Left lung (tissue), 10 donors: ENCODE data around the gene FOLR2. TPM values are rescaled to one million over a fixed set of nuclear protein-coding genes. Genes with fewer than 3 reads are reported as not detected.

Source experiments
- ATAC-seq: fragments of 200-7000 bp; cut with Tn5 transposase; one replicate; pipeline ENCODE4 v1.9.1; 2020; ENCODE audit warnings: moderate library complexity
- DNase-seq, 4 donors: peaks; one replicate each; pipeline ENCODE4 v3.0.0-alpha.2; 2013 to 2020
- H3K27ac ChIP-seq, 2 donors: fragments of 200-600 bp; sonication (generic) in 1 of 2; one replicate each; pipeline versions ENCODE4 v1.5.0 to v1.8.0; 2020 to 2021
- H3K27me3 ChIP-seq, 2 donors: fragments of 200-600 bp; sonication (generic) in 1 of 2; one replicate each; pipeline versions ENCODE4 v1.5.0 to v1.8.0; 2020 to 2021
- H3K36me3 ChIP-seq, 2 donors: fragments of 200-600 bp; sonication (generic) in 1 of 2; one replicate each; pipeline versions ENCODE4 v1.5.0 to v1.8.0; 2020 to 2021
- H3K4me1 ChIP-seq, 2 donors: fragments of 200-600 bp; one replicate each; pipeline ENCODE4 v1.8.0; 2021
- H3K4me3 ChIP-seq, 2 donors: fragments of 200-600 bp; sonication (generic) in 1 of 2; one replicate each; pipeline versions ENCODE4 v1.5.0 to v1.8.0; 2020 to 2021; ENCODE audit warnings: mild to moderate bottlenecking in 1 of 2
- H3K9me3 ChIP-seq, 2 donors: fragments of 200-600 bp; sonication (generic) in 1 of 2; one replicate each; pipeline versions ENCODE4 v1.5.0 to v1.8.0; 2020 to 2021
- intact Hi-C, 2 donors: fragments of 100-400 bp; cut with DNase I; formaldehyde crosslinking; loops; one replicate each; pipeline versions ENCODE4 v1.11.2 to v1.14.2; 2022
- polyA plus RNA-seq, 6 donors: library from polyadenylated mRNA; unstranded; fragments of 120-200 nt; gene quantifications; one replicate each; pipeline ENCODE4 v1.2.1, GENCODE V29; 2013; ENCODE audit not compliant: insufficient read length in 6 of 6
- total RNA-seq, 2 donors: library from RNA; stranded (reverse); fragmentation: NEBNext Ultra II Directional; extraction: Animal tissue kit (Norgen Biotek cat#: 25700); gene quantifications; one replicate each; pipeline ENCODE4 v1.2.1, GENCODE V29; 2021
- TF ChIP-seq, protein P1 (sequence below), 2 donors: fragments of 200-600 bp; sonication (generic) in 1 of 2; IDR thresholded peaks; one replicate each; pipeline versions ENCODE4 v1.5.0 to v1.8.0; 2021; ENCODE audit warnings: antibody characterized with exemption in 2 of 2
- donor health status: DM: no; HTN: yes; CAD: no.
- donor health status: DM: no; HTN: no; CAD: no.

The FOLR2 gene
- total and polyA plus RNA-seq, 8 donors: 14.5 to 50.2 (median 17.8) TPM

DNA sequence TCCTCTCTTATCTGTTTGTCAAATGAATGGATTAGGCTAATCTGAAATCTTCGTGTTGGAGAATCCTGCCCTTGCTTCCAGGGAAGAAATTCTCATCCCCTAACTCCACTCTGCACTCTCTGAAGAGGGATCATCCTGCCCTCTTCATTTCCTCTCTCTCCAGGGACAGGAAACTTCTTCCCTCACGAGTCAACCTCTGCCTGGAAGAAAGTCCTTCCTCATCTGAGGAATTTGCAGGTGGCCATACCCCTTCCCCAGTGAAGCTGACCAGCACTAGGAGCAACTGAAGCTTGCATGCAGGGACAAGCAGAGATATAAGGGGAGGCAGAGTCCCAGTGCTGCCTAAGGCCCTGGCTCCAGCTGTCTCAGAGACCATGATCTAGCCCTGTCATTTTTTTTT is 31.0 kb downstream of the FOLR2 start:
- Histone ChIP-seq H3K4me3 (no peak overlapping the region), H3K9me3 (no peaks in the 10 kb centered on the region), H3K36me3 (no peaks in the 10 kb centered on the region), H3K27me3 (peaks cover 51 to 83% of the 10 kb centered on the region in 2 donors), H3K4me1 (peaks cover 0 to 11% of the 10 kb centered on the region in 2 donors), H3K27ac (no peak overlapping the region)
- DNase-seq (no peak), ATAC-seq (no peak)
- intact Hi-C loops: no loop called here
- TF ChIP-seq, protein P1, sequence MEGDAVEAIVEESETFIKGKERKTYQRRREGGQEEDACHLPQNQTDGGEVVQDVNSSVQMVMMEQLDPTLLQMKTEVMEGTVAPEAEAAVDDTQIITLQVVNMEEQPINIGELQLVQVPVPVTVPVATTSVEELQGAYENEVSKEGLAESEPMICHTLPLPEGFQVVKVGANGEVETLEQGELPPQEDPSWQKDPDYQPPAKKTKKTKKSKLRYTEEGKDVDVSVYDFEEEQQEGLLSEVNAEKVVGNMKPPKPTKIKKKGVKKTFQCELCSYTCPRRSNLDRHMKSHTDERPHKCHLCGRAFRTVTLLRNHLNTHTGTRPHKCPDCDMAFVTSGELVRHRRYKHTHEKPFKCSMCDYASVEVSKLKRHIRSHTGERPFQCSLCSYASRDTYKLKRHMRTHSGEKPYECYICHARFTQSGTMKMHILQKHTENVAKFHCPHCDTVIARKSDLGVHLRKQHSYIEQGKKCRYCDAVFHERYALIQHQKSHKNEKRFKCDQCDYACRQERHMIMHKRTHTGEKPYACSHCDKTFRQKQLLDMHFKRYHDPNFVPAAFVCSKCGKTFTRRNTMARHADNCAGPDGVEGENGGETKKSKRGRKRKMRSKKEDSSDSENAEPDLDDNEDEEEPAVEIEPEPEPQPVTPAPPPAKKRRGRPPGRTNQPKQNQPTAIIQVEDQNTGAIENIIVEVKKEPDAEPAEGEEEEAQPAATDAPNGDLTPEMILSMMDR (IDR thresholded peaks at IDR 0.05): no peak

DNA sequence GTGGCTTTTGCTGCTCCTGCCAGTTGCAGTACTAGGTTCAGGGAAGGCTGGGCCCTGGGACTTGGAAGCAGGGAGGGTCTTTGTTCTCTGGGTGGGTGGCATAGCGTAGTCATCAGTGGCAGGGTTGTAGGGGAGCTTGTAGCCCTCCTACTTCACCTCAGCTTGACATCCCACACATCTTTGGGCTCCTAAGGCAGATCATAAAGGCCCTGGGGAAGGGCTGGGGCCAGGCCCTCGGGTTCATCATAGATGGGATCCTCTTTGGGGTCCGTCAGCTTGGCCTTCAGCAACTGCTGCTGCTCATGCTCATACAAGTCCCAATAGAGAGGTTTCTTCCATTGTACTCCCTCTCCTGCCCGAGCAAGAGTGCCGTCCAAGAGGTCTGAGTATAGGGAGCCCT is 33.4 kb downstream of the FOLR2 start:
- peaks cover 27 to 60% of the 10 kb centered on the region in 2 donors for H3K27me3 ChIP-seq
- no peaks in the 10 kb centered on the region for H3K36me3 ChIP-seq
- intact Hi-C loops: no loop called here
- no peak for DNase-seq
- H3K27ac ChIP-seq: no peak overlapping the region
- no peak overlapping the region for H3K4me3 ChIP-seq
- no peak for ATAC-seq
- no peaks in the 10 kb centered on the region for H3K9me3 ChIP-seq
- TF ChIP-seq, protein P1 (IDR thresholded peaks at IDR 0.05): no peak
- no peaks in the 10 kb centered on the region for H3K4me1 ChIP-seq

DNA sequence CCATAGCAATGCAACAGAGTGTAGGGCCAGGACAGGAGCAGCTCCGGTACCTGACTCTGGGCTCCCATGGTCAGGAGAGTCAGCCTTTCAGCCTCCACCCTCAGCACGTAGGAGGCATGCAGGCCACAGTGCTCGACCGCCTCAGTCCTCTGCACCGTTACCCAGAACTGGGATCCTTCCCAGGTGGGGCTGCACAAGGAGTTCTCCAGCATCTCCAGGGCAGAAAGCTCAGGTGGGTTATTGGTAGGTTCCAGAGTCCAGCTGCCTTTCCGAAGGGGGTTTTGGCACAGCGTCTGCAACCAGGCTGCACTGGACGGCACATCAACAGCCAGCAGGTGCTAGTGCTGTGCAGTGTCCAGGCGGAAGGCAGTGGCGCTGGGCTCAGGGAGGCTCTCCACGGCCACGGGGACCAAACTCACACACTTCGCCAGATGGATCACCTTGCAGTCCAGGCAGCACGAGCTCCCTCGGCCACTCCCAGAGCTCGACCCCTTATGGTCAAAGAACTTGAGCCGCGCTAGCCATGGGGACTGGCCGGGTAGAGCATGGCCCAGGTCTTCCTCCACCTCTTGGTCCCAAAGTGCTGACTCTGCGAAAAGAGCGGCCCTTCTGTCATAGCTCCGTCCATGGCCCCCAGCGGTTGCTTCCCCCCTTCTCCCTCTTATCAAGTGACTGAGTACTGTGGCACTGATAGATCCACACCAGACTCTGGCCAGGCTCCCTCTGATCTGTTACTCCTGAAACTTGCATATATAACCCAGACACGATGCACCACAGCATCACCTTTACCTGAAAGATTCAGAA is 34.3 kb downstream of the FOLR2 start:
- H3K36me3 ChIP-seq: no peaks in the 10 kb centered on the region
- H3K27me3 ChIP-seq: peaks cover 18 to 50% of the 10 kb centered on the region in 2 donors

DNA sequence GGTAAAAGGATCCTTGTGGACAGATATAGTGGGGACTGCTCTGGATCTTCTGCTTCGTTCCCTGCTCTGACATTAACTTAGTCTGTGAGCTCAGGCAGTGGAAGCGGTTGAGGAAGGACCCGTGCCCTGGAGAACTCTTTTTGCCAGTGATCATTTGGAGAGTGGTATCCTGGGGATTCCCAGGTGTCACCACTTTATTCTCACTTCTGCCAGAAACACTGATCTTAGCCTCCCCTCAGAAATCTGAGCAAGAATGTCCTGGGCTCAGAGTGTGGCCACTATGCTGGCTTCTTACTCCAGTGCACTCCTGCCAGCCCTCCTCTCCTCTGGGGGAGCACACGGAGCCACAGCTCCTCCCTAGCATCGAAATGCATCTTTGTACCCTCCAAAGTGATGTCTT is 35.0 kb downstream of the FOLR2 start:
- H3K36me3 ChIP-seq: no peaks in the 10 kb centered on the region
- no peaks in the 10 kb centered on the region for H3K4me1 ChIP-seq
- no peak overlapping the region for H3K27ac ChIP-seq
- peaks cover 10 to 43% of the 10 kb centered on the region in 2 donors for H3K27me3 ChIP-seq
- TF ChIP-seq, protein P1 (IDR thresholded peaks at IDR 0.05): no peak
- intact Hi-C loops: no loop called here
- ATAC-seq (no peak), DNase-seq (no peak)
- H3K9me3 ChIP-seq: no peaks in the 10 kb centered on the region
- H3K4me3 ChIP-seq: no peak overlapping the region

More for the DNA sequence above, 34.3 kb downstream of the FOLR2 start:
- TF ChIP-seq, protein P1 (IDR thresholded peaks at IDR 0.05): no peak
- no peak overlapping the region for H3K27ac ChIP-seq
- ATAC-seq: no peak
- H3K9me3 ChIP-seq: no peaks in the 10 kb centered on the region
- H3K4me1 ChIP-seq: no peaks in the 10 kb centered on the region
- no peak overlapping the region for H3K4me3 ChIP-seq
- intact Hi-C loops: no loop called here
- DNase-seq: no peak

DNA sequence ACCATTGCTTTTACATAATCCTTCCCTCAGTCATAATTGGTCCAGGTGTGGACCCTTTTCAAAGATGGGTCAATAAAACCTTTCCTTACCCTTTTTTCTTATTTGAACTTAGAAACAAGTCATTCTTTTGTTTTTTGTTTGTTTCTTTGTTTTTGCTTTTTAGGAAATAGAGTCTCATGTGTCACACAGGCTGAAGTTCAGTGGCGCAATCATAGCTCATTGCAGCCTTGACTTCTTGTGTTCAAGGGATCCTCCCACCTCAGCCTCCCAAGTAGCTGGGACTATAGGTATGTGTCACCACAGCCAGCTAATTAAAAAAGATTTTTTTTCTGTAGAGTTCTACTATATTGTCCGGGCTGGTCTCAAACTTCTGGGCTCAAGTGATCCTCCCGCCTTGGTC is 36.8 kb downstream of the FOLR2 start:
- H3K4me1 ChIP-seq: no peaks in the 10 kb centered on the region
- peaks cover 0 to 25% of the 10 kb centered on the region in 2 donors for H3K27me3 ChIP-seq
- intact Hi-C loops: no loop called here
- TF ChIP-seq, protein P1 (IDR thresholded peaks at IDR 0.05): no peak
- no peak overlapping the region for H3K4me3 ChIP-seq
- H3K36me3 ChIP-seq: no peaks in the 10 kb centered on the region
- ATAC-seq (no peak), DNase-seq (no peak)
- H3K9me3 ChIP-seq: no peaks in the 10 kb centered on the region
- no peak overlapping the region for H3K27ac ChIP-seq
